AG09319 (cell line): ENCODE data around the gene VCAN.

Experiments
- DNase-seq: peaks from one replicate; pipeline ENCODE4 v3.0.0-alpha.2; 2010; ENCODE audit warnings: low read depth; ENCODE audit errors: extremely low read depth
- TF ChIP-seq, protein P1 (sequence below): IDR thresholded peaks from 2 replicates; pipeline ENCODE4 v1.5.1; 2011; ENCODE audit warnings: low read depth, mild to moderate bottlenecking, inconsistent platforms, low read length, moderate library complexity

Gene VCAN

DNA sequence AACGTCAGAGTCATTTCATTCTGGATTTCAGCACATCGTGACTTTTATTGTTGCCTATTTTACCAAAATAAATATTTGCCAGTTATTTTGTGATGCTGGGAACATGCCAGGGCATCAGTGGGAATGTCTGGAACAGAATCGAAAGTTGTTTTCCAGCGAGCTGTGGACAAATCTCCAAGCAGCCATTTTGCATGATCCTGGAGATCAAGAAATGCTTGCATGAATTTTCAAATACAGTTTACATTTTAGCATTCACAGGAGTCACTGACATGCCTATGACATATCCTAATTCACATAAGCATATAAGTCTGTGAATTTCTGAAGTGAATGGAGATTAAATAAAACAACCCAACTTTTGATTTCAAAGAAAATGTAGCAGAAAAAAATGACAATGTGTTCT is 119.4 kb downstream of the VCAN start:
- no peak for DNase-seq
- TF ChIP-seq, protein P1, sequence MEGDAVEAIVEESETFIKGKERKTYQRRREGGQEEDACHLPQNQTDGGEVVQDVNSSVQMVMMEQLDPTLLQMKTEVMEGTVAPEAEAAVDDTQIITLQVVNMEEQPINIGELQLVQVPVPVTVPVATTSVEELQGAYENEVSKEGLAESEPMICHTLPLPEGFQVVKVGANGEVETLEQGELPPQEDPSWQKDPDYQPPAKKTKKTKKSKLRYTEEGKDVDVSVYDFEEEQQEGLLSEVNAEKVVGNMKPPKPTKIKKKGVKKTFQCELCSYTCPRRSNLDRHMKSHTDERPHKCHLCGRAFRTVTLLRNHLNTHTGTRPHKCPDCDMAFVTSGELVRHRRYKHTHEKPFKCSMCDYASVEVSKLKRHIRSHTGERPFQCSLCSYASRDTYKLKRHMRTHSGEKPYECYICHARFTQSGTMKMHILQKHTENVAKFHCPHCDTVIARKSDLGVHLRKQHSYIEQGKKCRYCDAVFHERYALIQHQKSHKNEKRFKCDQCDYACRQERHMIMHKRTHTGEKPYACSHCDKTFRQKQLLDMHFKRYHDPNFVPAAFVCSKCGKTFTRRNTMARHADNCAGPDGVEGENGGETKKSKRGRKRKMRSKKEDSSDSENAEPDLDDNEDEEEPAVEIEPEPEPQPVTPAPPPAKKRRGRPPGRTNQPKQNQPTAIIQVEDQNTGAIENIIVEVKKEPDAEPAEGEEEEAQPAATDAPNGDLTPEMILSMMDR, result no peak

DNA sequence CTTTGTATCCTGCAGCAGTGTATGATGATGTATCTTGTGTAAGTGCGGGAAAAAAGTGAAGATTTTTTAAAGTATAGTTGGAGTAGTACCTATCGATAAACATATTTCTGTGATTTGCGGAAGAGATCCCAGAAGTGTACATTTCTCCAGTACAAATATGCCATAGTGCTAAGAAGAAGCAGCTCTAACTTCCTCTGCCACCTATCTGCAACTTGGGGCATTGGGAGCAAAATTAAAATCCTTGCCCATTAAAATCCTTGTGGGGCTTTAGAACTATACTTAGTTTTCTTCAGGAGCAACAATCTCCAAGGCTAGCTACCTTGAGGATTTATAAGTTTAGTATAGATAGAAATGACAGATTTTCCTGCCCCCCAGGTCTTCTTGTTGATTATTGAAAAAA is 123.7 kb downstream of the VCAN start:
- DNase-seq, result no peak

DNA sequence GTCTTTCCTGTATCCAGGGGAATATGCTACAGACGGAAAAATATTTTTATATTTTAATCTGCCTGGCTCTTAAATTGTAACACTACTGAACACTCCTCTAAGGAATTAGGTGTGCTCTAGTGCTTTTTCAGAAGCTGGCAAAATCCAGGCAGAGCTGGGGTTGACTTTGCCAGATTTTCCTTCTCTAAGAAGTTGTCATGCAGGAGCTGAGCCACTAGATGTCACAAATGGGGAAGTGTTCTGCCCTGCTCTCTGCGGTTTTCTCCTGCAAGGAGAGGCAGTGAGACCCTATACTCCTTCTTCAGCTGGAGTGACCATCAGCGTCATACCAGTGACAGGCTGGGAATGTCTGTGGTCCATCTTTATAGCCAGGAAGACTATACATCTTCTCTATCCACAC is 136.6 kb downstream of the VCAN start:
- TF ChIP-seq, protein P1, result peak; percentile 67
- no peak for DNase-seq

More for the DNA sequence above, 123.7 kb downstream of the VCAN start:
- TF ChIP-seq, protein P1, result no peak; the same call in 1 of the 2 replicates

DNA sequence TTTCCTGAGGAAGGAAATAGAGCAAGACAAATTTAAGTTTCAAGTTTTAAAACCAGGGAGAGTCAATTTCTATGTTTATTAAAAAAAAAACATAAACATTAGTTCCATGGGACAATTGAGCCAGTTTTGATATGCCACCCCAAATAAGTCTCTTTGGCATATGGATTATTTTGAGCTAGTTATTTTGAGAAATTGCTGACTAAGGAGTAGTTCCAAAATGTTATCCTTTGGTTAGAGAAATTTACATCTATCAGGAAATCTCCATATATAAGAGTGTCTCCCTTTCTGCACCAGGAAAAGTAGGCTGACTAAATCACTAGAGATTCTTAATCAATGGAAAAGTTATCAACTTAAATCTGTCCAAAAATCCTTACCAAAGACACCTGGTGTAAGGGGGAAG is 143.3 kb downstream of the VCAN start:
- DNase-seq, result no peak
- TF ChIP-seq, protein P1, result no peak

DNA sequence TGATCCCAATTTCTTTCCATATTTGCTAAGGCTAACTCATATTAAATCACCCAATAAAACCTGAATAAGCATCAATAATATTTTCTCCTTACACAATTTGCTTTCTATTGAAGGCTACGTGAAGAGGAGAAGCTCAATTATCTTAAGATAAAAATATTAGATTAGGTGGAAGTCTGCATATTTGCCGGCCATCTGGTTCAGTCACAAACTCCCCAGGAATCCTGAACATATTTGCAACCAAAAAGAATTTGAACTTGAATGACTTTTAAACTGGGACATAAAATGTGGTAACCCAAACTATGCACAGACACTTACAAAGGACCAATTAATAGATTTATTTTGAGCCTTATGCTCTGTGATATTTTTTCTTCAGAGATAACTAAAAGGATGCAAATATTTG is 156.8 kb downstream of the VCAN start:
- no peak for DNase-seq
- TF ChIP-seq, protein P1, result no peak
